ENCODE data around the gene G6PC3.
"Not testable (repeated sequence)": the region's sequence is repeated elsewhere in the genome, so short reads cannot be mapped to it uniquely, and the experiment has no call there.

Gene G6PC3

DNA sequence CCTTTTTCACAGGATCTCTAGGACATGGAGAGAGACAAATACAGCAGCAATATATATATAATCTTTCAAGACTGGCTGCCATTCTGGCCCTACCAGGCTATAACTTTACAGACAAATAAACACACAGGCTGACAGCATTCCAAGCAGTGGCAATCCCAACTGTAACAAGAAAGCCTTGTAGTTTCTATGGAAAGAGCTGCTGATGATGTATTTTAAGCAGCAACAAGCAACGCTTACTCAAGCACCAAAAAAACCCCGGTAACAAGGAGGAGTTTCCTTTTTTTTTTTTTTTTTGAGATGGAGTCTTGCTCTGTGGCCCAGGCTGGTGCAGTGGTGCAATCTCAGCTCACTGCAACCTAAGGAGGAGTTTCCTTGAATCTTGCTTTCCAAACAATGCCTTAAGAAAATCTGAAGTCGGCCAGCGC lies 27.3 kb upstream of the G6PC3 start:
- no peak overlapping the region for H3K27ac Mint-ChIP-seq
- ATAC-seq (ENCODE audit: low read depth) (no peak), DNase-seq (ENCODE audit: low spot score in 2 of 2) (no peak)
- H3K4me1 Mint-ChIP-seq = peaks cover 10% of the 10 kb centered on the region
- no peaks in the 10 kb centered on the region for H3K27me3 Mint-ChIP-seq
- peaks cover 6% of the 10 kb centered on the region for H3K36me3 Mint-ChIP-seq
- H3K9me3 Mint-ChIP-seq = no peaks in the 10 kb centered on the region
- no peak overlapping the region for H3K4me3 Mint-ChIP-seq

DNA sequence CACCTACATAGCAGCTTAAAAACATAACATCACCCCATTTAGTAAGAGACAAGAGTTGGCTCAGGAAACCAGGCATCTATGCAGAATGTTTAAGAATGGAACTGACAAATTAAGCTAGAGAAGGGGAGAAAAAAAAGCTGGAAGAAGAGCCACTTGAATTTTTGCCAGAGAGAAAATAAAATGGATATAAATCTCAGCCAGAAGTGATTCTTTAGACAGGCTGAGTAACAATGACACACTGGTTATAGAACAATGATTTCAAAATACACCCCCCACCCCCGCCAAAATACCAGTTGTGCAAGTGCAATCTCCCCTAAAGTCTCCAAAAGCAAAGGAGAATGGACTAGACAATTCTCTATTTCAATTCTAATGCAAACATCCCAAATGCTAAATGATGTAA lies 26.5 kb upstream of the G6PC3 start:
- Mint-ChIP-seq H3K4me1 (peaks cover 10% of the 10 kb centered on the region), H3K4me3 (no peak overlapping the region), H3K36me3 (peaks cover 7% of the 10 kb centered on the region), H3K27me3 (no peaks in the 10 kb centered on the region), H3K27ac (no peak overlapping the region), H3K9me3 (no peaks in the 10 kb centered on the region)
- DNase-seq (ENCODE audit: low spot score in 2 of 2) = no peak
- ATAC-seq (ENCODE audit: low read depth) = no peak

DNA sequence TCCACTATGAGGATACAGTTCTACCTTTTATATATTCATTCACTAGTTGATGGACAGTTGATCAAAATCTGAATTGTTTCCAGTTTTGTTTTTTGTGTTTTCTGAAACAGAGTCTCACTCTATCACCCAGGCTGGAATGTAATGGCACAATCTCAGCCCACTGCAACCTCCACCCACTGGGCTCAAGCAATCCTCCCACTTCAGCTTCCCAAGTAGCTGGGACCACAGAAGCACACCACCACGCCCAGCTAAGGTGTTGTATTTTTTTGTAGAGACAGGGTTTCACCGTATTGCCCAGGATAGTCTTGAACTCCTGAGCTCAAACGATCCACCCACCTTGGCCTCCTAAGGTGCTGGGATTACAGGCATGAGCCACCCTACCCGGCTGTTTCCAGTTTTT lies 25.0 kb upstream of the G6PC3 start:
- Mint-ChIP-seq H3K36me3 (peaks cover 7% of the 10 kb centered on the region), H3K27ac (no peak overlapping the region), H3K27me3 (no peaks in the 10 kb centered on the region), H3K4me1 (peaks cover 8% of the 10 kb centered on the region), H3K4me3 (no peak overlapping the region), H3K9me3 (no peaks in the 10 kb centered on the region)
- ATAC-seq (ENCODE audit: low read depth) (no peak), DNase-seq (ENCODE audit: low spot score in 2 of 2) (no peak)

DNA sequence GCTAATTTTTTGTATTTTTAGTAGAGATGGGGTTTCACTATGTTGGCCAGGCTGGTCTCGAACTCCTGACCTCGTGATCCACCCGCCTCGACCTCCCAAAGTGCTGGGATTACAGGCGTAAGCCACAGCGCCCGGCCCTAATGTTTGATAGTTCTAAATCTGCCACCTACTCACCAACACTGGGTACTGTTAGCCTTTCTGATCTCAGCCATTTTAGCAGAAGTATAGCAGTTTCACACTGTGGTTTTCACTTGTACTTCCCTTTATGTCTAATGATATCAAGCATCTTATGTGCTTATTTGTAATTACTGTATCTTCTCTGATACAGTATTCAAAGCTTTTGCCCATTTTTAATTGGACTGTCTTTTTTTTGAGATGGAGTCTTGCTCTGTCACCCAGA lies 23.6 kb upstream of the G6PC3 start:
- not testable (repeated sequence) for H3K4me3 Mint-ChIP-seq; H3K9me3 Mint-ChIP-seq; H3K36me3 Mint-ChIP-seq; ATAC-seq (ENCODE audit: low read depth); DNase-seq (ENCODE audit: low spot score in 2 of 2); H3K27ac Mint-ChIP-seq; H3K27me3 Mint-ChIP-seq; H3K4me1 Mint-ChIP-seq

DNA sequence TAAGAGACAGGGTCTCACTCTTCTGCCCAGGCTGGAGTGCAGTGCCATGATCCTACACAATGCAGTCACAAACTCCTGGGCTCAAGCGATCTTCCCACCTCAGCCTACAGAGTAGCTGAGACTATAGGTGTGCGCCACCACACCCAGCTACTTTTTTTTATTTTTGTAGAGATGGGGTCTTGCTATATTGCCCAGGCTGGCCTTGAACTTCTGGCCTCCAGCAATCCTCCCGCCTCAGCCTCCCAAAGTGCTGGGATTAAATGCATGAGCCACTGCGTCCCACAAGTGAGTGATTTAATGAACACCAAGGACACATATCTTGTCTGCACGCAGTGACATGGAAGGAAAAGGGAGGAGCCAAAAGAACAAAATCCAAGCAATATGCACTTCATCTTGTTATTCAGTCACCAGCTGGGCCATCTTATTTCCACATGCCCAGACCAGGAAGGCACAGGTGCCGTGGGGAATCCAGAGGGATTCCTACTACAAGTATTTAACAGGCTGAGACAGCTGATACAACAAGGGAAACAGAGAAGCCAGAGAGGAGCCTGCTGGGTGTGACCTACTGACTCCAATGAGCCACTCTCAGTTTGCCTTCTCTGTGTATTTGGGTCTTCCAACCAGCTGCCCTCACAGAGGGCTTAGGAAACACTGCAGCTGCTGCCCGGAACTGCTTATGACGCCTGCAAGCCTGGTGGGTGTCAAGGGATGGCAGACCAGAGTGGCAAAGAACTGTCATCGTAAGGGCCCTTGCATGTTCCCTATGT lies 21.1 kb upstream of the G6PC3 start:
- no peak for DNase-seq (ENCODE audit: low spot score in 2 of 2)
- Mint-ChIP-seq H3K27me3 (no peaks in the 10 kb centered on the region), H3K27ac (no peak overlapping the region), H3K9me3 (no peaks in the 10 kb centered on the region), H3K36me3 (peaks cover 18% of the 10 kb centered on the region), H3K4me1 (peaks cover 12% of the 10 kb centered on the region), H3K4me3 (no peak overlapping the region)
- ATAC-seq (ENCODE audit: low read depth) = no peak

DNA sequence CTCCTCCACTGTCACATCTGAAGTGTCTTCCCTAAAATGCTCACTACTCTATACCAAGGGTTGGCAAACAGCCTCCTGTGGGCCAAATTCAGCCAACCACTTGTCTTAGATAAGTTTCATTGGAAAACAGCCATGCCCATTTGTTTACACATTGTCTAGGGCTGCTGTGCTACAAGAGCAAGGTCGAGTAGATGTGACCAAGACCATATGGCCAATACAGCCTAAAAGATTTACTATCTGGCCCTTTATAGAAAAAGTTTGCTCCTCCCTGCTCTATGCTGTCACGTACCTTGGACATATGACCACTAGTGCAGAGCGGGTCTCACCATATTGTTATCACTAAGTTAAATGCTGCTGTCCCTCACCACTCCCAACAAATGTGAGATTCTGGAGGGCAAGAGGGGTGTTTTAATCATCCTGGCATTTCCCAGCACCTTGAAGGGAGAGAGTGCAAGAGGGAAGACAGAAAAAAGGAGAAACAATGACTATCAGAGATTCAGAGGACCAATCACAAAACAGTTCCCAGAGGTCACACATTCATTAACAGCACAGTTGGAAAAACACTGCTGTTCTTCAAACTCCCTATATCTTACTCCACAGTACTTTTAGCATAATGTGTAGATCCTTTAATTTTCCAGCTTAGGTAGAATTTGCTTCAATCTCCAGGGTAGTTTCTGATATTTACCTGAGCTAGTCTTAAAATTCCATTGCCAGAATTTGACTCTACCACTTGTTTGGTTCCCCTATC lies 17.2 kb upstream of the G6PC3 start:
- peaks cover 14% of the 10 kb centered on the region for H3K36me3 Mint-ChIP-seq
- no peak for ATAC-seq (ENCODE audit: low read depth)

DNA sequence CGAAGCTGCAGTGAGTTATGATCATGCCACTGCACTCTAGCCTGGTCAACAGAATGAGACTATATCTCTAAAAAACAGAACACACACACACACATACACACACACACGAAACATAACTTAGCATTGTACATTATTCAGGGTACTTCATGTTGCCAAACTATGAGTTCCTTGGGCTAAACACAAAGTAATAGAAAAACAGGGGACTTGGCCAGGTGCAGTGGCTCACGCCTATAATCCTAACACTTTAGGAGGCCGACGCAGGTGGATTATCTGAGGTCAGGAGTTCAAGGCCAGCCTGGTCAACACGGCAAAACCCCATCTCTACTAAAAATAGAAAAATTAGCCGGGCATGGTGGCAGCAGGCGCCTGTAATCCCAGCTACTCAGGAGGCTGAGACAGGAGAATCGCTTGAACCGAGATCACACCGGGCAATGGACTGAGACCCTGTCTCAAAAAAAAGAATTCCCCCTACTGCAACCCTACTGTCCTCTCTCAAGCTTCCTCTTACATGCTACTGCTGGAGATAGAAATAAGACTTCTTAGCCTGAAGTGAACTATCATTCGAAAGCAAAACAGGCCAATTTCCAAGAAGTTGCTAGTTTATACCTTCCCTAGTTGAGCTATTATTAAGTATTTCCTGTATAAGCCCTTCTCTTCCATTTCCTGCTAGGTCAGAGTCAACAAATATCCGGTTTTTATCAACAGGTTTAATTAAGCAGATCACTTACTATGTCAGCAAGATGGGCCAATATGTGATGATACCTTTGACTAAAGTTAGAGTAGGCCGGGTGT lies 11.2 kb upstream of the G6PC3 start:
- H3K27ac Mint-ChIP-seq = no peak overlapping the region

More for the DNA sequence above, 17.2 kb upstream of the G6PC3 start:
- H3K27me3 Mint-ChIP-seq = no peaks in the 10 kb centered on the region
- peaks cover 12% of the 10 kb centered on the region for H3K4me1 Mint-ChIP-seq
- H3K4me3 Mint-ChIP-seq = no peak overlapping the region
- no peak for DNase-seq (ENCODE audit: low spot score in 2 of 2)
- H3K27ac Mint-ChIP-seq = peak overlapping the region; percentile 32
- no peaks in the 10 kb centered on the region for H3K9me3 Mint-ChIP-seq

DNA sequence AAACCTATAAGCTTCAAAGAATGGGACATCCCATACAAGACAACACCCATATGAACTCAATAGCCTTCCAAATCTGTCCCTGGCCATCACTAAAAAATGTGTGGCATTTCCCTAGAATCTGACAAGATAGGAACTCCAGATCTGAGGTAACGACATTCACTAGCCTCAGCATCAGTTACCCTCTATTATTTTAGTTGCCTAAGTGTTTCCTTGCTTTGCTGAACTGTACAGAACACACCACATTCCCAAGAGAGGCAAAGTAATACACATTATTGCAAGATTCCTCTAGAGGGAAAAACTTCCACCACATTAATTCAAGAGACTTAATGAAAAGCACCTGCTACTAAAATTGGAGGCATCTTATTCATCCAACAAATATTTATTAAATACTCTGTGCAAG lies 9.1 kb upstream of the G6PC3 start:
- Mint-ChIP-seq H3K27me3 (no peaks in the 10 kb centered on the region), H3K9me3 (no peaks in the 10 kb centered on the region), H3K4me1 (peaks cover 21% of the 10 kb centered on the region), H3K27ac (peak overlapping the region; percentile 57), H3K4me3 (no peak overlapping the region), H3K36me3 (peaks cover 21% of the 10 kb centered on the region)
- no peak for ATAC-seq (ENCODE audit: low read depth)
- no peak for DNase-seq (ENCODE audit: low spot score in 2 of 2)

More for the DNA sequence above, 11.2 kb upstream of the G6PC3 start:
- no peak overlapping the region for H3K4me3 Mint-ChIP-seq
- H3K4me1 Mint-ChIP-seq = peaks cover 14% of the 10 kb centered on the region
- DNase-seq (ENCODE audit: low spot score in 2 of 2) (no peak), ATAC-seq (ENCODE audit: low read depth) (no peak)
- no peaks in the 10 kb centered on the region for H3K9me3 Mint-ChIP-seq
- H3K27me3 Mint-ChIP-seq = no peaks in the 10 kb centered on the region
- H3K36me3 Mint-ChIP-seq = peaks cover 21% of the 10 kb centered on the region

DNA sequence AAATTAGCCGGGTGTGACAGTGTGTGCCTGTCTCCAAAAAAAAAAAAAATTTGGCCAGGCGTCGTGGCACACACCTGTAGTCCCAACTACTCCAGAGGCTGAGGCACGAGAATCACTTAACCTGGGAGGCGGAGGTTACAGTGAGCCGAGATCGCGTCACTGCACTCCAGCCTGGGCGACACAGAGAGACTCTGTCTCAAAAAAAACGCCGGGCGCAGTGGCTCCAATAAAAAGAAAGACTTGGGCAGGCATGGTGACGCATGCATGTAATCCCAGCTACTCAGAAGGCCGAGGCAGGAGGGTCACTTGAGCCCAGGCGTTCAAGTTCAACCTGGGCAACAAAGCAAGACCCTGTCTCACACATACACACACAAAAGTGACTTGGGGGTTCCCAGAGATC lies 7.7 kb upstream of the G6PC3 start:
- no peak overlapping the region for H3K27ac Mint-ChIP-seq
- DNase-seq (ENCODE audit: low spot score in 2 of 2) (no peak), ATAC-seq (ENCODE audit: low read depth) (no peak)
- H3K9me3 Mint-ChIP-seq = no peaks in the 10 kb centered on the region
- H3K36me3 Mint-ChIP-seq = peaks cover 21% of the 10 kb centered on the region
- H3K4me3 Mint-ChIP-seq = no peak overlapping the region
- H3K4me1 Mint-ChIP-seq = peaks cover 27% of the 10 kb centered on the region
- no peaks in the 10 kb centered on the region for H3K27me3 Mint-ChIP-seq

DNA sequence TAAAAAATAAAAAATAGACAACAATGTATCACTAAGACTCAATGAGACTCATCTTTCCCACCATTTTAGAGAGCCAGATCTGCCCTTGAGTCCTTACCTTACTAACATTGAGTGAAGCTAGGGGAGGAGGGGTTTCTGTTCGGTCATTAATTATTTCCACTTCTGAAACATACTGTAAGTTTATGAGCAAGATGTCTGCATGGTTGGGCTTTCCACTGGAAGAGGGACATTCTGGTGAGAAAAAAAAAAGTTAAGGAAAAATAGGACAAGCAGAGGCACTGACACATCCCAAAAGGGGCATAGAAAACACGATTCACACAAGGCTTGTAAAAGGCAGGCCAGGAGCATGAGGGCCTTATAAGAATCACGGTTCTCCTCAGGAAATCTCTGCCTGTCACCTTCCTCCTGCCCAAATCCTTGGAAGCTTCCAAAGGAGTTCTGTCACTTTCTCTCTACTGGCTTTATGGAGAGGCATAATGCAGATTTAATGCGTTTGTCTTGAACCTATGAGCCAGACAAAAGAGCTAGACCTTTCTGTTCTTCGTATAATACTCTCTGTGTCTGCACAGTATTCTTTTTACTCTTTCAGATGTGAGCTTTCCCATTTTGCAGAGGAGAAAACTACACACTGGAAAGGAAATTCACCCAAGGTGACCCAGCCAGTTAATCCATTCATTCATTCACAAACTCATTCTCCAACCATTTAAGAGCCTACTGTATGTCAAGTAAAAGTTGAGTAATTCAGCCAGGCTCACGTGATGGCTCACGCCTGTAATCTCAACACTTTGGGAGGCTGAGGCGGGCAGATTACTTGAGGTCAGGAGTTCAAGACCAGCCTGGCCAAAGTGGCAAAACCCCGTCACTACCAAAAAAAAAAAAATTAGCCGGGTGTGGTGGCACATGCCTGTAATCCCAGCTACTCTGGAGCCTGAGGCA lies 6.6 kb upstream of the G6PC3 start:
- ATAC-seq (ENCODE audit: low read depth) (no peak), DNase-seq (ENCODE audit: low spot score in 2 of 2) (no peak)
- Mint-ChIP-seq H3K27me3 (no peaks in the 10 kb centered on the region), H3K9me3 (no peaks in the 10 kb centered on the region), H3K27ac (peak overlapping the region; percentile 31), H3K4me1 (peaks cover 28% of the 10 kb centered on the region), H3K4me3 (no peak overlapping the region), H3K36me3 (peaks cover 16% of the 10 kb centered on the region)

DNA sequence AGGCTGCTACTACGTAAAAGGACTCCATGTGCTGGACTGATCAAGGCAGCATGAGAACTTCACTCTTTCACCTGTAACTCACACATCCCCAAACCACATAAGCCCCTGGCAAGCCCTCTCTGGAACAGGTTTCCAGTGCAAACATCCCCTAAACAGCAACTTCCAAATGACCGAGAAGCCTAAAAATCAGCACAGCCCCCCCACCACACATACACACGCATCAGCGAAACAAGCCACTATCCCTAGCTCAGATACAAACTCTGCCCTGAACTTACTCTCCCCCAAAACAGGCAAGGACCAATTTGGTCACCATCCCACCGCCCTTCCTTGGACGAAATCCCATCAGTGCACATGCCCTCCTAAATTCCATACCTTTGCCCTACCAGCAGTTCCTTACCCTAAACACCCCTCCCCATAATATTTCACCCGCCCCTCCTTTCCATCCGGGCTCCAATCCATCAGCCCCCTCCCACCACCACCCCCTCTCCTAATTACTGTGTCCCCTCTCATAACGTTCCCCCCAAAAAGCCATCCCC lies 4.8 kb upstream of the G6PC3 start:
- Mint-ChIP-seq H3K9me3 (no peaks in the 10 kb centered on the region), H3K27ac (peak overlapping the region; percentile 92), H3K27me3 (no peaks in the 10 kb centered on the region), H3K4me3 (peak overlapping the region; percentile 88), H3K36me3 (peaks cover 9% of the 10 kb centered on the region), H3K4me1 (peaks cover 30% of the 10 kb centered on the region)
- DNase-seq (ENCODE audit: low spot score in 2 of 2) (no peak), ATAC-seq (ENCODE audit: low read depth) (no peak)

DNA sequence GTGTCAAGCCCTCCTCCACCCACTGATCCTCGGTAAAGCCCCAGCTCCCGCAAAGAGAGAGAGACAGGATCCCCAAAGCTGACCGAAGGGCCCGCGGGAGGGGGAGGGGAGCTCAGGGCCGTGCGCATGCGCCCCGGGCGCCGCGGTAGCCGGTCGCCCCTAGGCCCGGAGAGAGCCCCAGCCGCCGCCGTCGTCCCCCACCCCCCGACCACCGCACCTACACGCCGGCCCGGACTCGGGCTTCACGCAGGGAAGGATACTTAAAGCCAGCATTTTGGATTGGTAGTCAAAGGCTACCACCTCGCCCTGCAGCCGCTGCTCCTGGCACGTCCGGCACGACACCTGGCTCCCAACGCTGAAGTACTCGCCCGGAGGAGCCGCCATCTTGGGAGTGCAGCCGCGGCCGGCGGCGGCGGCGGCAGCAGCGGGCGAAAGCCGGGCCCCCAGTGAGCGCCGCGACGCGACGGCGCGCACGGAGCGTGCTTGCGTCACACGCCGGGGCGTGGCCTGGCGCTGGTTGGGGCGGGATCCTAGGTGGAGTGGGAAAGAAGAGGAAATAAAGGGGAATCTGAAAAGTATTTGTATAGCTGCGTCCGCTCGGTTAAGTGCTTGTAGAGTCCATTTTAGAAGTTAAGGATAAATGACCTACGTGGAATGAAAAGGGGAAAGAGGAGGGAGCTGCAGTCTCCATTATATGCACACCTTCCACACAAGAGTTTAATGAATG lies 4.2 kb upstream of the G6PC3 start, which contains the start of gene LSM12:
Gene LSM12, minus strand, starts transcription at position 468 of the 727 bp plus-strand sequence. Its CDS starts 84 bp downstream, at position 384.
- Mint-ChIP-seq H3K27me3 (no peaks in the 10 kb centered on the region), H3K4me1 (peaks cover 34% of the 10 kb centered on the region), H3K36me3 (peaks cover 6% of the 10 kb centered on the region), H3K27ac (peak within 1 kb of the TSS; percentile 92), H3K4me3 (peak within 1 kb of the TSS; percentile 88), H3K9me3 (no peaks in the 10 kb centered on the region)
- DNase-seq (ENCODE audit: low spot score in 2 of 2) = peak; percentile 87 to 96
- peak; percentile 87 for ATAC-seq (ENCODE audit: low read depth)
